ENCODE measurements around the gene FABP2. TPM values are rescaled to one million over a fixed set of nuclear protein-coding genes. Genes with fewer than 3 reads are reported as not detected.
"Not testable (repeated sequence)": the region's sequence is repeated elsewhere in the genome, so short reads cannot be mapped to it uniquely, and the experiment has no call there.

The FABP2 gene
- total RNA-seq, 1 donor from 2014 or later, result not detected

DNA sequence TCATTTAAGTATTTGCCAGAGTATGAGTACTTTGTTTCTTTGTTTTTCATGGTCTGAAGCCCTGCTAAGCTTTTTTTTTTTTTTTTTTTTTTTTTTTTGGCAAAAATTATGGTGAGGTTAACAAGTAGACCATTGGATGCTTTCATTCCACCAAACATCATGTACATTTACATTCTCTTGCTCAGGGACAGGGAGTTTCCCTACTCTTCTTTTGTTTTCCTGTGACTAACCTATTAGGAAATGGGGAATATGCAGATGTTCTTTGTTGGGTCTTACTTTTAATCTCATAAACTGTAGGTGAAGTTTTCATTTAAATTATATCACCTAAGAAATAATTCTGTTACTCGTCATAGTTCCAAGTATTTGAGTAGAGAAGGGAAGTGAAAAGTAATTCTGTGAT, 26.2 kb upstream of the FABP2 start:
- ATAC-seq (ENCODE audit: low read depth); POLR2A ChIA-PET; H3K4me3 Mint-ChIP-seq; H3K4me1 Mint-ChIP-seq; H3K36me3 Mint-ChIP-seq (ENCODE audit: low read depth); H3K27me3 Mint-ChIP-seq; intact Hi-C loops (cut with micrococcal nuclease); DNase-seq; H3K9me3 Mint-ChIP-seq; CTCF ChIA-PET; H3K27ac Mint-ChIP-seq: not testable (repeated sequence)

DNA sequence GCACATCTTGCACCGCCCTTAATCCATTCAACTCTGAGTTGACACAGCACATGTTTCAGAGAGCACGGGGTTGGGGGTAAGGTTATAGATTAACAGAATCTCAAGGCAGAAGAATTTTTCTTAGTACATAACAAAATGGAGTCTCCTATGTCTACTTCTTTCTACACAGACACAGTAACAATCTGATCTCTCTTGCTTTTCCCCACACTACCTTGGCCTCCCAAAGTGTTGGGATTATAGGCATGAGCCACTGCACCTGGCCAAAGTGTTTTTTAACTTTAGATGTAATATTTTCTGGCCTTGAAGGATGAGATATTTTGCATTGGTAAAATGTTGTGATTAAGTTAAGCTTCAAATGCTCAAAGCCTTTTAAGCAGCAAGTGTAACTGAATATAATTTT, 21.4 kb upstream of the FABP2 start:
- H3K4me3 Mint-ChIP-seq; intact Hi-C loops (cut with micrococcal nuclease); ATAC-seq (ENCODE audit: low read depth); H3K9me3 Mint-ChIP-seq; POLR2A ChIA-PET; H3K4me1 Mint-ChIP-seq; DNase-seq; H3K27ac Mint-ChIP-seq; CTCF ChIA-PET; H3K27me3 Mint-ChIP-seq; H3K36me3 Mint-ChIP-seq (ENCODE audit: low read depth): not testable (repeated sequence)

DNA sequence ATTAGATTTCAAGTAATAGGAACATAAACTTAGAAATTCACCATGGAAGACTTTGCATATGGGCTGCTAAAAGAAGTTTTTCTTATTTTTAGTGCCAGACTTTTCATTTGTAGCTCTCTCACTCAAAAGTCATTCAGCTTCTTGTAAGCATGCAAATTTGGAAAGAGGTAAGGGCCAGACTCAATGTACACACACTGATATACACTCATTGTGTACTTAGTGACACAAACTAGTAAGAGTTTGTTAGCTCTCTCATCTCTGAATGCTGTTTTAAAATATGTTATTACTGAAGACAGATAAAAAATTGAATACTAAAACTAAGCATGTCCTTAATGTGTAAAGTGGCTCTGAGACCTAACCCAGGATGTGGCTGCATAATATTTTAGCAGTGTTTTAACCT, 18.0 kb upstream of the FABP2 start:
- H3K4me1 Mint-ChIP-seq; DNase-seq; H3K36me3 Mint-ChIP-seq (ENCODE audit: low read depth); CTCF ChIA-PET; H3K4me3 Mint-ChIP-seq; intact Hi-C loops (cut with micrococcal nuclease); H3K9me3 Mint-ChIP-seq; H3K27me3 Mint-ChIP-seq; ATAC-seq (ENCODE audit: low read depth); H3K27ac Mint-ChIP-seq; POLR2A ChIA-PET: not testable (repeated sequence)

DNA sequence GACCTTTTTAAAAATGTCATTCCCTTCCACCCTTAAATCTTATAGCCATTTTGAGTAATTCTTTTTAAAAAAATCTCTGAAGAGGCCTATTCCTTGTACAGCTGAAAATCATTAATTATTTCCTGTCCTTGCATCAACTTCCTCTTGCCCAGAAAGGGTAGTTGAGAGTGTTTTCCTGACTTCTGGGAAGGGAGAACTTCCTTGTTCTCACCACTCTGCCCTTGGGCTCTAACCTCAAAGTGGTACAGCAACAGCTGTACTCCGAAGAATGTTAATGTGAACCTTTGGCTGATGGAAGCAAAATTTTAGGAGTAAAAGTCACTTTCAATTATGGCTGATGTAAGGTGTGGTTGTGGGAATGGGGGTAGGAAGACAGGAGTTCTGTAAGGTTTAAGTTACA, 15.1 kb upstream of the FABP2 start:
- H3K36me3 Mint-ChIP-seq (ENCODE audit: low read depth), result no peaks in the 10 kb centered on the region
- intact Hi-C loops (cut with micrococcal nuclease), result no loop called here
- H3K4me3 Mint-ChIP-seq, result no peak overlapping the region
- ATAC-seq (ENCODE audit: low read depth), result no peak
- H3K4me1 Mint-ChIP-seq, result no peaks in the 10 kb centered on the region
- ChIA-PET POLR2A (no interaction called here), CTCF (no interaction called here)
- TF ChIP-seq, protein P1, sequence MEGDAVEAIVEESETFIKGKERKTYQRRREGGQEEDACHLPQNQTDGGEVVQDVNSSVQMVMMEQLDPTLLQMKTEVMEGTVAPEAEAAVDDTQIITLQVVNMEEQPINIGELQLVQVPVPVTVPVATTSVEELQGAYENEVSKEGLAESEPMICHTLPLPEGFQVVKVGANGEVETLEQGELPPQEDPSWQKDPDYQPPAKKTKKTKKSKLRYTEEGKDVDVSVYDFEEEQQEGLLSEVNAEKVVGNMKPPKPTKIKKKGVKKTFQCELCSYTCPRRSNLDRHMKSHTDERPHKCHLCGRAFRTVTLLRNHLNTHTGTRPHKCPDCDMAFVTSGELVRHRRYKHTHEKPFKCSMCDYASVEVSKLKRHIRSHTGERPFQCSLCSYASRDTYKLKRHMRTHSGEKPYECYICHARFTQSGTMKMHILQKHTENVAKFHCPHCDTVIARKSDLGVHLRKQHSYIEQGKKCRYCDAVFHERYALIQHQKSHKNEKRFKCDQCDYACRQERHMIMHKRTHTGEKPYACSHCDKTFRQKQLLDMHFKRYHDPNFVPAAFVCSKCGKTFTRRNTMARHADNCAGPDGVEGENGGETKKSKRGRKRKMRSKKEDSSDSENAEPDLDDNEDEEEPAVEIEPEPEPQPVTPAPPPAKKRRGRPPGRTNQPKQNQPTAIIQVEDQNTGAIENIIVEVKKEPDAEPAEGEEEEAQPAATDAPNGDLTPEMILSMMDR (IDR thresholded peaks at IDR 0.05), result no peak
- no peaks in the 10 kb centered on the region for H3K9me3 Mint-ChIP-seq
- no peaks in the 10 kb centered on the region for H3K27me3 Mint-ChIP-seq
- DNase-seq, result no peak
- H3K27ac Mint-ChIP-seq, result no peak overlapping the region

DNA sequence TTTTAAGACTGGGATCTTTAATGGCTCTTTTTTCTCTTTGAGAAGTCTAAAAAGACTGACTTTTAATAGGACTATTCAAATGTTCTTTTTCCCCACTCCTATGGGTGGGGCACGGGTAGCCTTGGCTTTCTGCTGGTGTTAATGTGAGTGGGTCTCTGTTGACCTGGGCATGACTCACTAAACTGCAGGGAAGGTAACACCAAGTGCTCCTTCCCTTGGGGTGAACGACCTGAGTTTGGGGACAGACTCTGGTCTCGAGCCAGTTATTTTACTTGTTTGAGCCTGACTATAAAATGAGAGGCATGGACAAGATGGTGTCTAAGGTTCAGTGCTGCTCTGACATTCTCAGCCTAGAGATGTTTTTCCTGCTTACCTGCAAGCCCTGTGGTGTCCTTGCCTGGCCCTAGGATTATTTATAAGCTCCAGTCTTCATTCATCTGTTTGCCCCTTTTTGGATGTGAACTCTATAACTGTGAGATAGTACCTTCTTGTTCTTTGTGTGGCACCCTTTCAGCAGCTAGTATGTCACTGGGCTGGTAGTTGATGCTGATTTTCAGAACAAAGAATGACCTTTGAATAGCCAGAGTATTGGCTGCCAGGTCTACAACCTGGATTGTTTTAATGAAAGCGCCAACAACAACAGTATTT, 14.5 kb upstream of the FABP2 start:
- H3K36me3 Mint-ChIP-seq (ENCODE audit: low read depth); CTCF ChIA-PET; ATAC-seq (ENCODE audit: low read depth); intact Hi-C loops (cut with micrococcal nuclease); H3K4me3 Mint-ChIP-seq; H3K9me3 Mint-ChIP-seq; H3K27ac Mint-ChIP-seq; H3K27me3 Mint-ChIP-seq; DNase-seq; H3K4me1 Mint-ChIP-seq; POLR2A ChIA-PET: not testable (repeated sequence)

DNA sequence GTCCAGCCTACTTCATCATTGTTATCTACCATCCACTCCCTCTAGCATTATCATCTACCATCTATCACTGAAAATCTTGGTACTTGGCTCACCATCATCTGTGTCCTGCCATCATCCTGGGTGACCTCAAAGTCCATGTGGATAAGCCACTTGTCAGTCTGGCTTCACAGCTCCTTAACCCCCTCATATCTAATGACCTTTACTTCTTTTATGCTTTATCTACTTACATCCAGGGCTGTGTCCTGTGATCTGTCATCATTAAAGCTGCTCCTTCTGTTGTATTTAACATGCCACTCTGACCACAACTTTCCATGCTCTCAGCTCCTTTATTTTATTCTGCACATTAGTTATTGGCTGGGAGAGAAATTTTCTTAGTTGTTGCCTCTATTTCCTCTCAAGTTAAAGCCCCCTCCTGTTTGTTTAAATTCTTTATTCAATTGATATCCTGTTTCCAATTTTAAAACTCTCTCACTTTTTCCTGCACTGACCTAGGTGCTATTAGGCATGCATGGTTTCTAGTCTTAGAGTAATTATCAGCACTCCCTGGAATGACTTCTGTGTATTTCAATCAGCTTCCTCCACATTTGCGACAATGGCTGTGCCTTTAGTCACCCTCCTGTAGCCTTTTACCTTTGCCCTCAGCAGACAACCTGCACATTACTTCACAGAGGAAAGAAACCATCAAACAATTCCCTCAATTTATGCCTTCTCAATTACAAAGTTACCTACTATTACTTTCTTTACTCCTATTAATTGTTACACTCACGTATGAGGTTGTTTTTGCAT, 8.1 kb upstream of the FABP2 start:
- H3K4me3 Mint-ChIP-seq, result no peak overlapping the region
- ChIA-PET CTCF (no interaction called here), POLR2A (no interaction called here)
- peaks cover 7% of the 10 kb centered on the region for H3K27me3 Mint-ChIP-seq
- ATAC-seq (ENCODE audit: low read depth), result no peak
- no peak for DNase-seq
- intact Hi-C loops (cut with micrococcal nuclease), result no loop called here
- no peaks in the 10 kb centered on the region for H3K36me3 Mint-ChIP-seq (ENCODE audit: low read depth)
- H3K4me1 Mint-ChIP-seq, result no peaks in the 10 kb centered on the region
- TF ChIP-seq, protein P1 (IDR thresholded peaks at IDR 0.05), result no peak
- H3K27ac Mint-ChIP-seq, result no peak overlapping the region
- no peaks in the 10 kb centered on the region for H3K9me3 Mint-ChIP-seq

DNA sequence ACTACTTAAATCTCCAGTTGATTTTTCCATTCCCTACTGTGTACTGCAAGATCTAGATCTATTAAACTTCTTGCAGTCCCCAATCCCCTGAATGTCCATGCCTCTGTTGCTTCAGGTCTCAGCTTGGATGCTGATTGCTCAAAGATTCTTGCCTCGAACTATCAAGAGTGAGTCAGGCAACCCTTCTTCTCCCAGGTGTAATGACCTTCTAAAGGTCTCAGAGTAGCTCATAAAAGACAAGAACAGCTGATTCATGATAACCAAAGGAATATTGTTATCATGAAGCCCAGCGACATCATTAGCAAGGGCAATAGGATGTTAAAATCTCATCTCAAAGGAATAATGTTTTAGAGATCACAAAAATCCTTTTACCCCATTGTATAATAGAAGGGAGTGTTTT, 6.8 kb upstream of the FABP2 start:
- DNase-seq, result no peak
- Mint-ChIP-seq H3K27me3 (peaks cover 9% of the 10 kb centered on the region), H3K4me3 (no peak overlapping the region), H3K4me1 (no peaks in the 10 kb centered on the region), H3K9me3 (no peaks in the 10 kb centered on the region), H3K36me3 (ENCODE audit: low read depth) (no peaks in the 10 kb centered on the region), H3K27ac (no peak overlapping the region)
- ChIA-PET CTCF (no interaction called here), POLR2A (no interaction called here)
- ATAC-seq (ENCODE audit: low read depth), result no peak
- intact Hi-C loops (cut with micrococcal nuclease), result no loop called here
- TF ChIP-seq, protein P1 (IDR thresholded peaks at IDR 0.05), result no peak
